Measurements from ENCODE around the gene HMGN4. TPM values are rescaled to one million over a fixed set of nuclear protein-coding genes. Genes with fewer than 3 reads are reported as not detected.
A peak's percentile ranks its signal among the peaks of the same experiment; 100 is the strongest.

Gene HMGN4
- total and polyA plus RNA-seq, 9 of the 15 experiments (the other 6 are each of a cell fraction or from before 2014, with no cell fraction given) = 35.4 to 134 (median 94.1) TPM

DNA sequence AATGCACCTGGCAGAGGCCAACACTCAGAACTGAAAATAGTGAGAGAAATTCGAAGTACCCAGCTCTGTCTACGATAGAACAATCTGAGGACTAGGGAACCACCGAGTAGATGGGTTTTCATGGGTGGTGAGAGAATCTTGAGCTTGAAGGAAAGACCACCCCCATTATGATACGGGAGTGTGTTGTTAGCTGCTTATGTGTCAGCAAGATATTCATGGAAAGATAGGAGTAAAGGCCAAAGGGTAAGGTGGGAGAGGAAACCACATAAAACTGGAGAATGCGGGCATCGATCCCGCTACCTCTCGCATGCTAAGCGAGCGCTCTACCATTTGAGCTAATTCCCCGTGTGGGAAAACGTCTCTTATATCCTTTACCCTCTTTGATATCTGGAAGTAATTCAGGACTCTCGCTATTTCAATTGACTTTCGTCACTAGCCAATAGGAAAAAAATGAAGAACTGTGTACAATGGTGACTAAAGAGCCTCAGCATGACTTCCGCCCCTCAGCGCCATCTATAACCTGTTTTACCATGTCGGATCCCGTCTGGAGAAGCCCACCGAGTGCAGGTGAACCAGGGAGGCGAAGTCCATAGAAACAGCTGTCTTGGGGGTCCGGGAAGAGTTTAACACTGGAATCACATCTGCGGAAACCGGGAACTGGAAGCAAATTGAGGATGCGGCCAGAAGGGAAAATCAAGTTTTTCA lies 33.6 kb downstream of the HMGN4 start (continued):
- TF ChIP-seq, protein P1, sequence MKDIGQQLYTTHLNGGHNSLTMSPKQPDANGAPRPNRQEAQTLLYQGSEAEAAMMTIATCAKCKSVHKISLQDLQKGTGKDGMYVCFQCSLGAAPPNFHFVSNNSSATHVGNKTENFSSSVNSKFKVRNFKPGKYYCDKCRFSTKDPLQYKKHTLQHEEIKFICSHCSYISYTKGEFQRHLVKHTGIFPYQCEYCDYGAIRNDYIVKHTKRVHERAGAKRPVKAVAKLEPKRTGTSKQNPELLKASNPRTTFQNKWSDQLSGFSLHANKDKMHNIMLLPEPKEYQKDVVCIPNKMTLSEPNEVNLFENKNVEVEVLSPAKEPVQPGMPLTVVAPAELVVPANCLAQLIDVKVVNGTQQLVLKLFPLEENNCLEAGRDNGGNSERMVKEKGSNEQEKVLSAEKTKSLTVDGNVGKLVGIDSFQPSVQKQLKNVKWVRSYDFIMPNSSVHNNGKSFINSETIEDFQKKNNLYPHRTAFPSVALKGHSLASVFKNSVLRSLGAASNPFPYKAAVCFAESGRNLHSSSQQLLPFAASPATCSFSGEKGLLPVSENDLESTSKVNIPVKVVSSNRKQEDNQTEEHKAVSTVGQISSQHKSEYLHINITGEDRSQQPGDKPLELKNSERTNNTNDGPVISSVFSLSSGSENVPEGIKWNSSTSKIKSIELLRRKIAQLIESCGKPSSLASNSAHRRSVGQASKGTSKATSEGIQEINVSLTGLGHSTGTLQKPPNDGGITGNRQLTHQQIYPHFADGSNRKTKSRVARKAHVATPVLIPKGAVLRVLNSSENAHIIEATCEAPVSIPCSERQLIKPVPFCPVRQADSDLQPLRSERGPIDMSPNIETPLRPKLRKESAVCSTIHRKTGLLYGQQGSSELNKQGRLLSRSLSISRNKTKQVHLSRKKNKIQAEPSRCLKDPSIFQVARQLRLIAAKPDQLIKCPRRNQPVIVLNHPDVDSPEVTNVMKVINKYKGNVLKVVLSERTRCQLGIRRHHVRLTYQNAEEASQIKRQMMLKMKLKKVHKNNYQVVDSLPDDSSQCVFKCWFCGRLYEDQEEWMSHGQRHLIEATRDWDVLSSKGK (CRISPR knock-in tag; IDR thresholded peaks at IDR 0.05) = no peak
- TF ChIP-seq DACH1 (IDR thresholded peaks at IDR 0.05; ENCODE audit: partially characterized antibody) (no peak), SRSF7 (optimal IDR thresholded peaks at IDR 0.05; ENCODE audit: low read depth, low read length) (no peak), HIVEP1 (CRISPR knock-in tag; IDR thresholded peaks at IDR 0.05) (0 out of 2 replicates have a peak, but pooled peaks have one; percentile 7), CAMTA2 (CRISPR knock-in tag; conservative IDR thresholded peaks at IDR 0.05) (no peak), L3MBTL2 (IDR thresholded peaks at IDR 0.05) (no peak; the same call in 1 of the 2 replicates), RBM15 (IDR thresholded peaks at IDR 0.05; ENCODE audit: insufficient read depth, low read length) (no peak), CC2D1A (IDR thresholded peaks at IDR 0.05) (no peak), ESRRB (CRISPR knock-in tag; IDR thresholded peaks at IDR 0.05; ENCODE audit: borderline replicate concordance) (no peak), ZNF239 (CRISPR knock-in tag; IDR thresholded peaks at IDR 0.05) (peak; percentile 47), TBP (optimal IDR thresholded peaks at IDR 0.05; ENCODE audit: low read depth, low read length) (peak; percentile 100), POLR2H (tag; IDR thresholded peaks at IDR 0.05; ENCODE audit: low read depth) (peak; percentile 100), BRF1 (IDR thresholded peaks at IDR 0.05; ENCODE audit: borderline replicate concordance, extremely low read depth, insufficient read length) (peak; percentile 35), PML (IDR thresholded peaks at IDR 0.05; ENCODE audit: low read length) (no peak), ZFX (CRISPR knock-in tag; IDR thresholded peaks at IDR 0.05) (peak; percentile 68; the same call in 1 of the 2 replicates), ELF2 (CRISPR knock-in tag; IDR thresholded peaks at IDR 0.05) (peak; percentile 56; the same call in 1 of the 2 replicates), PHF8 (IDR thresholded peaks at IDR 0.05; ENCODE audit: borderline replicate concordance, low read length) (peak; percentile 51; the same call in 1 of the 2 replicates), DDX20 (tag; IDR thresholded peaks at IDR 0.05; ENCODE audit: low read depth) (peak; percentile 40; the same call in 1 of the 2 replicates), ZNF696 (CRISPR knock-in tag; conservative IDR thresholded peaks at IDR 0.05) (no peak), FOXJ2 (tag; IDR thresholded peaks at IDR 0.05) (peak; percentile 76)
- TF ChIP-seq, protein P2, sequence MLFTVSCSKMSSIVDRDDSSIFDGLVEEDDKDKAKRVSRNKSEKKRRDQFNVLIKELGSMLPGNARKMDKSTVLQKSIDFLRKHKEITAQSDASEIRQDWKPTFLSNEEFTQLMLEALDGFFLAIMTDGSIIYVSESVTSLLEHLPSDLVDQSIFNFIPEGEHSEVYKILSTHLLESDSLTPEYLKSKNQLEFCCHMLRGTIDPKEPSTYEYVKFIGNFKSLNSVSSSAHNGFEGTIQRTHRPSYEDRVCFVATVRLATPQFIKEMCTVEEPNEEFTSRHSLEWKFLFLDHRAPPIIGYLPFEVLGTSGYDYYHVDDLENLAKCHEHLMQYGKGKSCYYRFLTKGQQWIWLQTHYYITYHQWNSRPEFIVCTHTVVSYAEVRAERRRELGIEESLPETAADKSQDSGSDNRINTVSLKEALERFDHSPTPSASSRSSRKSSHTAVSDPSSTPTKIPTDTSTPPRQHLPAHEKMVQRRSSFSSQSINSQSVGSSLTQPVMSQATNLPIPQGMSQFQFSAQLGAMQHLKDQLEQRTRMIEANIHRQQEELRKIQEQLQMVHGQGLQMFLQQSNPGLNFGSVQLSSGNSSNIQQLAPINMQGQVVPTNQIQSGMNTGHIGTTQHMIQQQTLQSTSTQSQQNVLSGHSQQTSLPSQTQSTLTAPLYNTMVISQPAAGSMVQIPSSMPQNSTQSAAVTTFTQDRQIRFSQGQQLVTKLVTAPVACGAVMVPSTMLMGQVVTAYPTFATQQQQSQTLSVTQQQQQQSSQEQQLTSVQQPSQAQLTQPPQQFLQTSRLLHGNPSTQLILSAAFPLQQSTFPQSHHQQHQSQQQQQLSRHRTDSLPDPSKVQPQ (CRISPR knock-in tag; IDR thresholded peaks at IDR 0.05; ENCODE audit: borderline replicate concordance) = no peak

Data from K562 (cell line).